Prostate gland (tissue), 2 donors: ENCODE results near the gene PIGN. TPM values are rescaled to one million over a fixed set of nuclear protein-coding genes. Genes with fewer than 3 reads are reported as not detected.

Source experiments
- DNase-seq: peaks from one replicate; pipeline ENCODE4 v3.0.0-alpha.2; 2019; ENCODE audit warnings: low spot score
- H3K27ac ChIP-seq, 2 donors: fragments of 200-600 bp; sonication (generic); 2 replicates each; pipeline ENCODE4 v1.5.1; 2017 to 2019
- H3K27me3 ChIP-seq: fragments of 200-600 bp; sonication (generic); replicated peaks from 2 replicates; pipeline ENCODE4 v1.5.1; 2019; ENCODE audit not compliant: insufficient read depth
- H3K36me3 ChIP-seq, 2 donors: fragments of 200-600 bp; sonication (generic); 1 replicate in 1 of 2; 2 replicates in 1 of 2; pipeline versions ENCODE4 v1.5.1 to v1.8.1; 2017 to 2019
- H3K4me1 ChIP-seq: fragments of 200-600 bp; sonication (generic); replicated peaks from 2 replicates; pipeline ENCODE4 v1.5.1; 2019
- H3K4me3 ChIP-seq, 2 donors: fragments of 200-600 bp; sonication (generic); 2 replicates each; pipeline ENCODE4 v1.5.1; 2017 to 2019
- H3K9me3 ChIP-seq: fragments of 200-600 bp; sonication (generic); 2 replicates; pipeline ENCODE4 v1.5.1; 2017
- POLR2A ChIP-seq: fragments of 450-650 bp; IDR thresholded peaks from one replicate; pipeline ENCODE4 v1.6.1; 2016; ENCODE audit warnings: antibody characterized with exemption, mild to moderate bottlenecking
- POLR2AphosphoS5 ChIP-seq: sonication (generic); formaldehyde crosslinking; IDR thresholded peaks from one replicate; pipeline ENCODE4 v1.6.1; 2017; ENCODE audit warnings: antibody characterized with exemption
- WGBS: methylation state at CpG from one replicate; pipeline ENCODE4 v1.1.5; 2018; 5-methylcytosine and 5-hydroxymethylcytosine counted together
- intact Hi-C: fragments of 100-400 bp; cut with DNase I; formaldehyde crosslinking; loops from one replicate; pipeline ENCODE4 v1.14.2; 2022
- total RNA-seq, 2 donors: library from RNA; depleted of rRNA; stranded (reverse); fragments of >200 nt; gene quantifications; one replicate each; pipeline ENCODE4 v1.1.0, GENCODE V29; 2016
- TF ChIP-seq, protein P1 (sequence below), 4 experiments: fragments of 200-600 bp in 2 of 4; fragments of 450-650 bp in 2 of 4; sonication (generic) in 2 of 4; IDR thresholded peaks; 1 replicate in 3 of 4; 2 replicates in 1 of 4; pipeline ENCODE4 v1.5.1; 2016 to 2019; ENCODE audit warnings: antibody characterized with exemption in 4 of 4, mild to moderate bottlenecking in 2 of 4, moderate library complexity in 2 of 4

Gene PIGN
- total RNA-seq, 2 donors from 2014 or later = 30.3 to 39.6 TPM

DNA sequence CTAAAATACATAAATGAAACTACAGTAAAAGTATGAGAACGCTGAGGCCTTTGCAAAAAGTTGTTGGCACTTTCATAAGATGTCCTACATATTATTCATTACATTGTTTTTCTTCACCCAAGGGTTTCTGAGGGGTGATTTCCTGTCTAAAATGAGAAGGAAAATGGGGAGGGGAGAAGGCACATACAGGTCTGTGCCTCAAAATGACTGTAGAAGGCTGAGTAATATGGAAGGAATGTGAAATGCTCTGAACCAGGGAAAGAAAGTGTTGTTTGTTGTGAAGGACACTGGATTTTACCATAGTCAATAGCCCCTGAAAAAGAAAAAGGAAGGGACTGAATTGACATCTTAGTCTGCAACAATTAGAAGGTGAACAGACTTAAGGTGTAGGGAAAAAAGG lies 194.6 kb downstream of the PIGN start:
- no peak overlapping the region for H3K4me3 ChIP-seq
- intact Hi-C loops = no loop called here
- H3K27ac ChIP-seq = no peak overlapping the region
- no peaks in the 10 kb centered on the region for H3K36me3 ChIP-seq
- H3K4me1 ChIP-seq = no peaks in the 10 kb centered on the region
- no peaks in the 10 kb centered on the region for H3K9me3 ChIP-seq
- DNase-seq = no peak
- no peak for TF ChIP-seq POLR2A
- whole genome bisulfite sequencing = 24% methylated on average over 1 of the region's 1 CpG
- H3K27me3 ChIP-seq = no peaks in the 10 kb centered on the region

GRCh38 chr18:61991836-61992235 lies 195.0 kb downstream of the PIGN start:
- Histone ChIP-seq H3K4me3 (no peak overlapping the region), H3K9me3 (no peaks in the 10 kb centered on the region), H3K27me3 (no peaks in the 10 kb centered on the region), H3K27ac (no peak overlapping the region), H3K4me1 (no peaks in the 10 kb centered on the region), H3K36me3 (no peaks in the 10 kb centered on the region)
- 92% methylated on average over 1 of the region's 1 CpG for WGBS
- intact Hi-C loops = no loop called here
- TF ChIP-seq, protein P1, sequence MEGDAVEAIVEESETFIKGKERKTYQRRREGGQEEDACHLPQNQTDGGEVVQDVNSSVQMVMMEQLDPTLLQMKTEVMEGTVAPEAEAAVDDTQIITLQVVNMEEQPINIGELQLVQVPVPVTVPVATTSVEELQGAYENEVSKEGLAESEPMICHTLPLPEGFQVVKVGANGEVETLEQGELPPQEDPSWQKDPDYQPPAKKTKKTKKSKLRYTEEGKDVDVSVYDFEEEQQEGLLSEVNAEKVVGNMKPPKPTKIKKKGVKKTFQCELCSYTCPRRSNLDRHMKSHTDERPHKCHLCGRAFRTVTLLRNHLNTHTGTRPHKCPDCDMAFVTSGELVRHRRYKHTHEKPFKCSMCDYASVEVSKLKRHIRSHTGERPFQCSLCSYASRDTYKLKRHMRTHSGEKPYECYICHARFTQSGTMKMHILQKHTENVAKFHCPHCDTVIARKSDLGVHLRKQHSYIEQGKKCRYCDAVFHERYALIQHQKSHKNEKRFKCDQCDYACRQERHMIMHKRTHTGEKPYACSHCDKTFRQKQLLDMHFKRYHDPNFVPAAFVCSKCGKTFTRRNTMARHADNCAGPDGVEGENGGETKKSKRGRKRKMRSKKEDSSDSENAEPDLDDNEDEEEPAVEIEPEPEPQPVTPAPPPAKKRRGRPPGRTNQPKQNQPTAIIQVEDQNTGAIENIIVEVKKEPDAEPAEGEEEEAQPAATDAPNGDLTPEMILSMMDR (IDR thresholded peaks at IDR 0.05) = no peak
- no peak for DNase-seq

GRCh38 chr18:61991201-61991600 lies 195.7 kb downstream of the PIGN start:
- Histone ChIP-seq H3K27me3 (no peaks in the 10 kb centered on the region), H3K4me1 (no peaks in the 10 kb centered on the region), H3K36me3 (no peaks in the 10 kb centered on the region), H3K27ac (no peak overlapping the region), H3K4me3 (no peak overlapping the region), H3K9me3 (no peaks in the 10 kb centered on the region)
- TF ChIP-seq POLR2AphosphoS5 (no peak), POLR2A (no peak)
- TF ChIP-seq, protein P1 (IDR thresholded peaks at IDR 0.05) = no peak
- intact Hi-C loops = no loop called here
- 100% methylated on average over 3 of the region's 3 CpGs for WGBS
- no peak for DNase-seq

Other genes with a start within 250 kb of the PIGN start
- 10 to 100 TPM; 34.8 to 49.0 TPM for gene RELCH, start 199 bp upstream of the PIGN start, total RNA-seq
- gene TNFRSF11A, start 138.3 kb upstream of the PIGN start, total RNA-seq = 10 to 100 TPM in 1 of 2 donors, 1 to 10 TPM in 1; 6.1 to 10.2 TPM